Thyroid gland (tissue), 4 donors: ENCODE measurements around the gene GPC5.

Experiments used
- CTCF ChIP-seq, 6 experiments: fragments of 200-600 bp in 3 of 6; fragments of 450-650 bp in 3 of 6; sonication (generic) in 3 of 6; IDR thresholded peaks; one replicate each; pipeline ENCODE4 v1.5.1; 2016 to 2019; ENCODE audit warnings: antibody characterized with exemption in 6 of 6, mild to moderate bottlenecking in 2 of 6, inconsistent platforms in 1 of 6, moderate library complexity in 1 of 6
- POLR2A ChIP-seq, 2 donors: fragments of 450-650 bp; IDR thresholded peaks; one replicate each; pipeline ENCODE4 v1.6.1; 2017; ENCODE audit warnings: antibody characterized with exemption in 2 of 2, mild to moderate bottlenecking in 2 of 2, moderate library complexity in 1 of 2

DNA sequence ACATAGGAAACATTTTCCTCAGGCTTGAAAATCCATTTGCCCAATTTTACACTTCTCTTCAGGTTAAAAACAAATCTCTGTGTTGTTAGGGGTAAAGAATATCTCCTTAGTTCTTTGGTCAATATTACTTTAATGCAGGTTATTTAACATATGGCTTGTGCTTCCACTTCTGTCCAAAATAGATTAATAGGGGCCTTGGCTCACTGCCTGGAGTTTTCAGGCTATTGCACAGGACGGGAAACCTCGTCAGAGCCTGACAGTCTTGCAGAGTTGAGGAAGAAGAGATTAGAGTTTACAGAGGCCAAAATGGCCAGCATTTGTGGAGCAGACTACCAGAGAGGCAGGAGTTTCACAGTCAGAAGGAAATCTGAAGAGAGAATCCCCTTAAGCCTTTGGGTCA lies 964.3 kb downstream of the GPC5 start:
- no peak for TF ChIP-seq CTCF (IDR thresholded peaks at IDR 0.05)
- TF ChIP-seq POLR2A (IDR thresholded peaks at IDR 0.05), result no peak
